HEK293 (cell line): Measurements from ENCODE around the gene ADRB2.

Experiments
- CTCF ChIP-seq: fragments of 450-650 bp; formaldehyde crosslinking; IDR thresholded peaks from 2 replicates; pipeline ENCODE4 v1.5.1; 2016; ENCODE audit warnings: missing biosample characterization, missing genetic modification characterization
- ZBTB21 ChIP-seq: fragments of 450-650 bp; formaldehyde crosslinking; IDR thresholded peaks from 2 replicates; pipeline ENCODE4 v1.5.1; 2017; ENCODE audit warnings: missing biosample characterization, missing genetic modification characterization
- ZNF121 ChIP-seq: fragments of 450-650 bp; formaldehyde crosslinking; IDR thresholded peaks from 2 replicates; pipeline ENCODE4 v1.5.1; 2016; ENCODE audit warnings: missing biosample characterization, missing genetic modification characterization
- ZNF146 ChIP-seq: fragments of 450-650 bp; formaldehyde crosslinking; IDR thresholded peaks from 2 replicates; pipeline ENCODE4 v1.5.1; 2016; ENCODE audit warnings: missing biosample characterization, missing genetic modification characterization
- ZNF280D ChIP-seq: fragments of 450-650 bp; formaldehyde crosslinking; IDR thresholded peaks from 2 replicates; pipeline ENCODE4 v1.5.1; 2016; ENCODE audit warnings: missing biosample characterization, missing genetic modification characterization
- ZNF777 ChIP-seq: fragments of 450-650 bp; formaldehyde crosslinking; IDR thresholded peaks from 2 replicates; pipeline ENCODE4 v1.5.1; 2017; ENCODE audit warnings: missing biosample characterization, missing genetic modification characterization, borderline replicate concordance
- ZSCAN5A ChIP-seq: fragments of 450-650 bp; formaldehyde crosslinking; IDR thresholded peaks from 2 replicates; pipeline ENCODE4 v1.5.1; 2016; ENCODE audit warnings: missing biosample characterization, missing genetic modification characterization

- no peak for TF ChIP-seq ZSCAN5A (tag by site-specific recombination)
- no peak for TF ChIP-seq ZNF777 (tag by site-specific recombination)
- no peak for TF ChIP-seq CTCF (tag by site-specific recombination)
- TF ChIP-seq ZNF121 (tag by site-specific recombination): no peak
- TF ChIP-seq ZBTB21 (tag by site-specific recombination): no peak
- TF ChIP-seq ZNF146 (tag by site-specific recombination): no peak
- TF ChIP-seq ZNF280D (tag by site-specific recombination): no peak
These were observed 31.7 kb downstream of the ADRB2 start for GRCh38 chr5:148858106-148858505.
